GM10266 (cell line): Measurements from ENCODE around the gene PPIF.

Source experiments
- DNase-seq: peaks from one replicate; pipeline ENCODE4 v3.0.0; 2012; ENCODE audit errors: extremely low spot score
- TF ChIP-seq, protein P1 (sequence below): IDR thresholded peaks from 2 replicates; pipeline ENCODE4 v1.5.1; 2012; ENCODE audit warnings: mild to moderate bottlenecking, low read depth; ENCODE audit not compliant: control insufficient read depth, insufficient read depth; ENCODE audit errors: missing control alignments

PPIF gene

DNA sequence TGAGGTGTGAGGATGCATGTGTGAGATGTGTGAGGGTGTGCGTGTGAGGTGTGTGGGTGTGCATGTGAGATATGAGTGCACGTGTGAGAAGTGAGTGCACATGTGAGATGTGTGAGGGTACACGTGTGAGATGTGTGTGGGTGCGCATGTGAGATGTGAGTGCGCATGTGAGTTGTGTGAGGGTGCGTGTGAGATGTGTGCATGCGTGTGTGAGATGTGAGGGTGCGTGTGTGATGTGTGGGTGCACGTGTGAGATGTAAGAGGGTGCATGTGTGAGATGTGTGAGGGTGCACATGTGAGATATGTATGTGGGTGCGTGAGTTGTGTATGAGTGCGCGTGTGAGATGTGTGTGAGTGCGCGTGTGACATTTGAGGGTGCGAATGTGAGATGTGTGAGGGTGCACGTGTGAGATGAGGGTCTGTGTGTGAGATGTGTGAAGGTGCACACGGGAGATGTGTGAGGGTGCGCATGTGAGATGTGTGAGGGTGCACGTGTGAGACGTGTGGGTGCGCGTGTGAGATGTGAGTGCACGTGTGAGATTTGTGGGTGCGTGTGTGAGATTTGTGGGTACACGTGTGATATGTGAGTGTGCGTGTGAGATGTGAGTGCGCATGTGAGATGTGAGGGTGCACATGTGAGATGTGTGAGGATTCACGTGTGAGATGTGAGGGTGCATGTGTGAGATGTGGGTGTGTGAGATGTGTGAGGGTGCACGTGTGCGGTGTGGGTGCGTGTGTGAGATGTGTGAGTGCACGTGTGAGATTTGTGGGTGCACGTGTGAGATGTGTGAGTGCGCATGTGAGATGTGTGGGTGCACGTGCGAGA is 30.5 kb downstream of the PPIF start:
- TF ChIP-seq, protein P1, sequence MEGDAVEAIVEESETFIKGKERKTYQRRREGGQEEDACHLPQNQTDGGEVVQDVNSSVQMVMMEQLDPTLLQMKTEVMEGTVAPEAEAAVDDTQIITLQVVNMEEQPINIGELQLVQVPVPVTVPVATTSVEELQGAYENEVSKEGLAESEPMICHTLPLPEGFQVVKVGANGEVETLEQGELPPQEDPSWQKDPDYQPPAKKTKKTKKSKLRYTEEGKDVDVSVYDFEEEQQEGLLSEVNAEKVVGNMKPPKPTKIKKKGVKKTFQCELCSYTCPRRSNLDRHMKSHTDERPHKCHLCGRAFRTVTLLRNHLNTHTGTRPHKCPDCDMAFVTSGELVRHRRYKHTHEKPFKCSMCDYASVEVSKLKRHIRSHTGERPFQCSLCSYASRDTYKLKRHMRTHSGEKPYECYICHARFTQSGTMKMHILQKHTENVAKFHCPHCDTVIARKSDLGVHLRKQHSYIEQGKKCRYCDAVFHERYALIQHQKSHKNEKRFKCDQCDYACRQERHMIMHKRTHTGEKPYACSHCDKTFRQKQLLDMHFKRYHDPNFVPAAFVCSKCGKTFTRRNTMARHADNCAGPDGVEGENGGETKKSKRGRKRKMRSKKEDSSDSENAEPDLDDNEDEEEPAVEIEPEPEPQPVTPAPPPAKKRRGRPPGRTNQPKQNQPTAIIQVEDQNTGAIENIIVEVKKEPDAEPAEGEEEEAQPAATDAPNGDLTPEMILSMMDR: no peak

DNA sequence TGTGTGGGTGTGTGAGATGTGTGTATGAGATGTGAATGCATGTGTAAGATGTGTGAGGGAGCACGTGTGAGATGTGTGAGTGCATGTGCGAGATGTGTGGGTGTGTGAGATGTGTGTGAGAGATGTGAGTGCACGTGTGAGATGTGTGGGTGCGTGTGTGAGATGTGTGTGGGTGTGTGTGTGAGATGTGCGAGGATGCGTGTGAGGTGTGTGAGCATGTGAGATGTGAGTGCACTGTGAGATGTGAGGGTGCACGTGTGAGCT is 31.0 kb downstream of the PPIF start:
- TF ChIP-seq, protein P1: no peak
- DNase-seq: no peak

More for the DNA sequence above, 30.5 kb downstream of the PPIF start:
- DNase-seq: no peak

DNA sequence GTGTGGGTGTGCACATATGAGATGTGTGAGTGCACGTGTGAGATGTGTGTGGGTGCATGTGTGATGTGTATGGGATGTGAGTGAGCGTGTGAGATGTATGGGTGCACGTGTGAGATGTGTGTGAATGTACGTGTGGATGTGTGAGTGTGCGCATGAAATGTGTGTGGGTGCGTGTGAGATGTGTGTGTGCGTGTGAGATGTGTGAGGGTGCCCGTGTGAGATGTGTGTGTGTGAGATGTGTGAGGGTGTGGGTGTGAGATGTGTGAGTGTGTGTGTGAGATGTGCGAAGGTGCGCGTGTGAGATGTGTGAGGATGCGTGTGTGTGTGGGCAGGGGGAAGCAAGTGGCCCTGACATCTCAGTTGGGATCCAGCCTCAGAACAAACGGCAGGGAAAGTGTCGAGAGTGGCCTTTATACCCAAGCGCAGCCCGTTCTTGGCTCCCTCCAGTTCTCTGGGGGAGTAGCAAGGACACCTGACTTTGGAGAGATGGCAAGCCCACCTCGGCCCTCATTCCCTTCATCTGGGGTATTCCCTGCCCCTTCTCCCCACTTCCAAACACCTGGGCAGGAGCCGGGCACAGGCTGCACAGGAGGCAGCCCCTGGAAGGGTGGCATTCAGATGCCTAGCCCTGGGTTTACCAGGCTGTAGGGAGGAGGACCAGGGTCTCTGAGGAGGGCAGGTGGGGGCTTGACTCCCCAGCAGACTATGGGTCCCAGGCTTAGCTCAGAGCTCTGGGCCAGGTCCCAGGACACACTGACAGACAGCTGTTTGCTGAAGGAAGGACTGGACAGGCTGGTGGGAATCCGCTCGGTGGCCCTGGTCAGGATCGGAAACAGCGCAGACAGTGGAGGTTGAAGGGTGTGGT is 31.6 kb downstream of the PPIF start:
- TF ChIP-seq, protein P1: no peak
- no peak for DNase-seq

DNA sequence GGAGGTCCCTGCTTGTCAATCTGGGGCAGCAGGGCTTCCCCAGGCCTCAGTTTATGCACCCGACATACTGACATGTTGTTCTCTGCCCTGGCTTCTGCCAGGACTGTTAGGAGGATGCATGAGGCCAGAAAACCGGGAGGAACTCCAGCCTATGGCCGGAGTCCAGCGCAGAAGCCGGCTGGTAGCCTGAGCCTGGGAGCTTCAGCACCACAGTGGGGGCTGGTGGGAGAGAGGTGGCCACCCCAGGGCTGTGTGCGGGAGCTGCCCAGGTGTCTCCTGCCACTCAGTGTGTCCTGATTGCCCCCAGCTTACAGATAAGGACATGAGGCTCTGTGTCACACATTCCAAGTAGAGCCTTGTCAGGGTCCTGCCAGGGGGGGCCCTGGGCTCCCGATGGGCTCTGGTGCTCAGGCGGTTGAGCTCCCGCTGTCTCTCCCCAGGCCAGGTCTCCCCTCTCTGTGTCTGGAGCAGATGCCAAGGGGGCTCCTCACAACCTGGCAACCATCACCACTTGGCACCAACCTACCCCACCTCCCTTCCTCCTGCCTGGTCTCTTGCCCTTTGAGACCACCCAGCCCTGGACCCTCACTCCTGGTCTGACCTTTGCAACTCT is 32.3 kb downstream of the PPIF start:
- TF ChIP-seq, protein P1: no peak
- no peak for DNase-seq

DNA sequence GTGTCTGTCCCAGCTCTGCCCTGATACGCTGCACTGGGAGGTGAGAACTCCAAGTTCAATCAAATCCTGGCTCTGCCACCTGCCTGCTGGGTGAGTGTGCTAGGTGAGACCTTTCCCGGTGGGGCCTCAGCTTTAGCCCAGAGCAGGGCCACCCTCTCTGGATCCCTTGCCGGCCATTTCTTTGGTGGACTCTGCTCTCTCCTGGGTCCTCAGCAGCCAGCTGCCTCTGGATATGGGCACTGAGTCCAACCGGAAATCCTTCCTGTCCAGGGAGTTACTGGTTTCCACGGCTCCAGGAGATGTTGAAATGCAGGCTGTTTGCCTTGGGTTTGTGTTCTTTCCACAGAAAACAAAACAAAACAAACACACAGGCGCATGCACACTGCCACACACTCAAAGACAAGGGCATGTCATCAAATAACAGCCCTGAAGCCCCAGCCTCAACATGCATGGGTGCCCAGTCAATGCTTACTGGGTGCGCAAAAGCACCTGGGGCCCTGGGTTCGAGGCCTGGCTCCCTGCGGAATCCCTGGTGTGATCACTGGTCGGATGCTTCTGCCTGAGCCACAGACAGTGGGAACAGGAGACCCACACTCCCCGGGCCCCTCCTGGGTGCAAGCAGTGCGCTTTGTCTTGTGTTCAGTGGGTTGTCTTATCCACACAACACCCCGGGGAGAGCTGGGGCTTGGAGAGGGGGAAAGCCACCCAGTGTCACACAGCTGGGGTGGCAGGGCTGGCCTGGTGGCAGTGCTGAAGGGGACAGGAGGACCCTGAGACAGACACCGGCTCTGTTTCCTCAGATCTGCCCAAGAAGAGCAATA is 33.1 kb downstream of the PPIF start:
- DNase-seq: no peak
- TF ChIP-seq, protein P1: no peak

DNA sequence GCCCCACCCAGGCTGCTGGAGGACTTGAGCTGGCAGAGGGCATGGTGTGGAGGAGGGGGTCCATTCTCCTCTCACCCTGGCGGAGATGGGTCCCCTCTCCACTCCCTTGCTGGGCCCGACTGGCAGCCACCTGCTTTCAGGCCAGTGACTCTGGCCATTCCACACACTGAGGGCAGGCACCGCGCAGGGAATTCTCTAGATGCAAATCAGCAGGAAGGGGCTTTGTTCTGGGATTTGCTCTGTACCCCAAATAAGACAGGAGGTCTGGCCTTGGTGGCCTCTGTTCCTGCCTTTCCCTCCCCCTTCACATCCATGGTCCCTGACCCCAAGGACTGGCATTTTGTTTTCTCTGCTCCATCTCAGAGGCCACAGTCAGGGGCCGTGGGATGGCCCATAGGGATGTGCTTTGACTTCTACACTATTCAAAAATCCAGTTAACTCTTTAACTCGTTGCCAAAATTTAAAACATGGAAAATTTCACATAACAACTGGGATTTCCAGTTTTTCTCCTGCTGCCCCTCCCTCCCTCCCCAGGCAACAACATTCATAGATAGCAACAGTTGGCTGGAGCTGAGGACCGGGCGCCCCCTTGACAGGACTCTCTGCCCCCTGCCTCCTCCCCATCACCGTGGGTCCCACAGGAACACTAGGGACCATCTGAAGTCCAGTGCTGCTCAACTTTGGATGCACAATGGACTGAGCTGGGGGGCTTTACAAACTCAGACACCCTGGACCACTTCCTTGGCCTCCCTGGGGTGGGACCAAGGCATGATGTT is 33.9 kb downstream of the PPIF start:
- DNase-seq: no peak
- TF ChIP-seq, protein P1: no peak
